Liver (tissue), 9 donors: ENCODE results near the gene LGALS12. TPM values are rescaled to one million over a fixed set of nuclear protein-coding genes. Genes with fewer than 3 reads are reported as not detected.

Experiments
- DNase-seq: peaks from one replicate; pipeline ENCODE4 v3.0.0-alpha.2; 2017; ENCODE audit warnings: low spot score
- H3K27ac ChIP-seq, 2 donors: one replicate each; pipeline ENCODE4 v1.7.0; 2013; ENCODE audit warnings: inconsistent platforms in 2 of 2, low read length in 2 of 2, control low read depth in 1 of 2, low read depth in 1 of 2, mild to moderate bottlenecking in 1 of 2
- H3K27me3 ChIP-seq, 4 donors: one replicate each; pipeline versions ENCODE4 v1.6.1 to v1.7.0; 2013; ENCODE audit warnings: low read length in 3 of 4, inconsistent platforms in 1 of 4, mild to moderate bottlenecking in 1 of 4, moderate library complexity in 1 of 4; ENCODE audit not compliant: control insufficient read depth in 4 of 4, insufficient read depth in 4 of 4
- H3K36me3 ChIP-seq, 4 donors: one replicate each; pipeline versions ENCODE4 v1.6.1 to v1.7.0; 2013; ENCODE audit warnings: low read length in 3 of 4, mild to moderate bottlenecking in 3 of 4, low read depth in 1 of 4, moderate library complexity in 1 of 4; ENCODE audit not compliant: control insufficient read depth in 4 of 4, insufficient read depth in 3 of 4
- H3K4me1 ChIP-seq, 4 donors: one replicate each; pipeline versions ENCODE4 v1.6.1 to v1.7.0; 2013; ENCODE audit warnings: low read length in 3 of 4, mild to moderate bottlenecking in 3 of 4, moderate library complexity in 1 of 4; ENCODE audit not compliant: control insufficient read depth in 4 of 4, insufficient read depth in 4 of 4
- H3K4me3 ChIP-seq, 3 donors: one replicate each; pipeline versions ENCODE4 v1.6.1 to v1.7.0; 2013; ENCODE audit warnings: low read length in 3 of 3, control low read depth in 1 of 3, low read depth in 1 of 3, mild to moderate bottlenecking in 1 of 3
- H3K9ac ChIP-seq, 2 donors: one replicate each; pipeline ENCODE4 v1.7.0; 2013; ENCODE audit warnings: low read length in 2 of 2, mild to moderate bottlenecking in 2 of 2, moderate library complexity in 2 of 2, control low read depth in 1 of 2, low read depth in 1 of 2
- H3K9me3 ChIP-seq, 4 donors: one replicate each; pipeline versions ENCODE4 v1.6.1 to v1.7.0; 2013; ENCODE audit warnings: low read length in 3 of 4; ENCODE audit not compliant: control insufficient read depth in 4 of 4
- ATF3 ChIP-seq: IDR thresholded peaks from 2 replicates; pipeline ENCODE4 v1.6.1; 2016; ENCODE audit warnings: antibody characterized with exemption
- CTCF ChIP-seq: fragments of 150-350 bp; IDR thresholded peaks from 2 replicates; pipeline ENCODE4 v1.5.1; 2017; ENCODE audit warnings: improper control_type of control experiment, low read depth, low read length; ENCODE audit not compliant: missing input control
- EGR1 ChIP-seq, 2 donors: IDR thresholded peaks; 2 replicates each; pipeline ENCODE4 v1.6.1; 2016 to 2018; ENCODE audit warnings: antibody characterized with exemption in 2 of 2, low read depth in 2 of 2
- FOXA1 ChIP-seq: IDR thresholded peaks from 2 replicates; pipeline ENCODE4 v1.6.1; 2016; ENCODE audit warnings: antibody characterized with exemption
- FOXA2 ChIP-seq: IDR thresholded peaks from 2 replicates; pipeline ENCODE4 v1.6.1; 2016; ENCODE audit warnings: antibody characterized with exemption
- GABPA ChIP-seq, 2 donors: IDR thresholded peaks in 1 of 2; conservative IDR thresholded peaks in 1 of 2; 2 replicates each; pipeline ENCODE4 v1.6.1; 2016; ENCODE audit warnings: antibody characterized with exemption in 2 of 2, mild to moderate bottlenecking in 1 of 2, moderate library complexity in 1 of 2
- HNF4A ChIP-seq, 2 donors: conservative IDR thresholded peaks; 2 replicates each; pipeline ENCODE4 v1.6.1; 2016; ENCODE audit warnings: antibody characterized with exemption in 2 of 2, mild to moderate bottlenecking in 2 of 2
- HNF4G ChIP-seq: IDR thresholded peaks from 2 replicates; pipeline ENCODE4 v1.6.1; 2016; ENCODE audit warnings: antibody characterized with exemption
- JUND ChIP-seq, 2 donors: IDR thresholded peaks; 2 replicates each; pipeline ENCODE4 v1.6.1; 2016; ENCODE audit warnings: antibody characterized with exemption in 2 of 2
- MAX ChIP-seq: IDR thresholded peaks from 2 replicates; pipeline ENCODE4 v1.6.1; 2016; ENCODE audit warnings: antibody characterized with exemption
- NR2F2 ChIP-seq: IDR thresholded peaks from 2 replicates; pipeline ENCODE4 v1.6.1; 2016; ENCODE audit warnings: antibody characterized with exemption
- RAD21 ChIP-seq, 2 donors: IDR thresholded peaks; 2 replicates each; pipeline ENCODE4 v1.6.1; 2016; ENCODE audit warnings: antibody characterized with exemption in 2 of 2, mild to moderate bottlenecking in 2 of 2
- REST ChIP-seq: IDR thresholded peaks from 2 replicates; pipeline ENCODE4 v1.6.1; 2016; ENCODE audit warnings: antibody characterized with exemption, mild to moderate bottlenecking
- RXRA ChIP-seq, 2 donors: IDR thresholded peaks; 2 replicates each; pipeline ENCODE4 v1.6.1; 2017 to 2018; ENCODE audit warnings: antibody characterized with exemption in 2 of 2, mild to moderate bottlenecking in 1 of 2
- SP1 ChIP-seq: IDR thresholded peaks from 2 replicates; pipeline ENCODE4 v1.6.1; 2018; ENCODE audit warnings: antibody characterized with exemption, mild to moderate bottlenecking
- TAF1 ChIP-seq: conservative IDR thresholded peaks from 2 replicates; pipeline ENCODE4 v1.6.1; 2016; ENCODE audit warnings: antibody characterized with exemption, mild to moderate bottlenecking
- YY1 ChIP-seq: IDR thresholded peaks from 2 replicates; pipeline ENCODE4 v1.6.1; 2016; ENCODE audit warnings: antibody characterized with exemption, mild to moderate bottlenecking
- ZBTB33 ChIP-seq: IDR thresholded peaks from 2 replicates; pipeline ENCODE4 v1.6.1; 2016; ENCODE audit warnings: antibody characterized with exemption
- WGBS: extraction: QIAGEN DNeasy Blood & Tissue Kit; methylation state at CpG from one replicate; pipeline ENCODE4 v1.1.7; 2013; 5-methylcytosine and 5-hydroxymethylcytosine counted together
- polyA plus RNA-seq, 2 donors: library from polyadenylated mRNA; stranded (reverse) in 1 of 2; unstranded in 1 of 2; fragments of 200-250 nt in 1 of 2; fragments of >200 nt in 1 of 2; fragmentation: Nextera tagmentation in 1 of 2; extraction: Ambion mirVana in 1 of 2; gene quantifications; one replicate each; pipeline versions ENCODE4 v1.2.1 to v1.2.3, GENCODE V29; 2013 to 2015
- total RNA-seq, 2 donors: library from RNA; depleted of rRNA; stranded (reverse); fragments of >200 nt; gene quantifications; one replicate each; pipeline ENCODE4 v1.2.3, GENCODE V29; 2014
- donor health status: healthy.
- donor health status: healthy.
- donor health status: healthy.
- donor health status: healthy.
- donor health status: healthy.

The LGALS12 gene
- total and polyA plus RNA-seq, 4 donors, result 0.03 to 0.98 TPM; not detected in 2

DNA sequence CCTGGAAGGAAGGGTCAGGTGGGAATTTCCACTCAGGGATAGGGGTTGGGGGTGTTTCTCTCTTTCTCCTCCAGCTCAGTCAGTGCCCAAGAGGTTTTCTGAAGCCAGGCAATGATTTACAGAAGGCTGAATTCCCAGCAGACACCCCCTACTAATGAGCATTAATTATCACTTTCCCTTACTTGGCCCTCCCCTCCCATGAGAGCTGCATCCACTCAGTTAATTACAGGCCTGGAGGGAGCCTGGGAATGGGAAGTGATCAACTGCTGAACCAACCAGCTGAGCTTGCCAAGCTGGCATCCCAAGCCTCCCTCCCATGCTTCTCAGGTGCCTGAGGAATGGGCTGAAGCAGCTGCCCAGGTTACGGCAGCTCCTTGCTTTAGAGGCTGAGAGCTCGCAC is 992 bp downstream of the LGALS12 start (continued):
- TF ChIP-seq ZBTB33, result no peak
- no peak for TF ChIP-seq RAD21 (IDR thresholded peaks at IDR 0.05)
- TF ChIP-seq YY1, result no peak
- TF ChIP-seq HNF4A (conservative IDR thresholded peaks at IDR 0.05), result no peak

DNA sequence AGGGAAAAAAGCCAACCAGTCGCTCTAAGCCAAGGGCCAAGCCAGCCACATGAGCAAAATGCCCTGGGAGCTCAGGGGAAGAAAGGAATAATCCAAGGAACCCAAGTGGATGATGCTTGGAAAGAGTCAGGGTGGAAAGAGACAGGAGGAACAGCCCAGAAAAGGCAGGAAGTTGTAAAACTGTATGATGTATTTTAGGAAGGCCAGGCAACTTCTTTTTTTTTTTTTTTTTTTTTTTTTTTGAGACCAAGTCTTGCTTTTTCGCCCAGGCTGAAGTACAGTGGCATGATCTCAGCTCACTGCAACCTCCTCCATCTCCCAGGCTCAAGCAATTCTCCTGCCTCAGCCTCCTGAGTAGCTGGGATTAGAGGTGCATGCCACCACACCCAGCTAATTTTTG is 1.6 kb downstream of the LGALS12 start:
- Histone ChIP-seq H3K9me3 (no peaks in the 10 kb centered on the region), H3K27me3 (no peaks in the 10 kb centered on the region), H3K27ac (no peak overlapping the region), H3K36me3 (no peaks in the 10 kb centered on the region), H3K4me3 (no peak overlapping the region), H3K4me1 (peaks cover 16 to 54% (median 43%) of the 10 kb centered on the region in 4 donors), H3K9ac (no peak overlapping the region)
- 88% methylated on average over 2 of the region's 2 CpGs for WGBS
- DNase-seq, result no peak
- TF ChIP-seq ATF3, result no peak
- no peak for TF ChIP-seq FOXA2
- TF ChIP-seq CTCF, result no peak
- TF ChIP-seq MAX, result no peak
- no peak for TF ChIP-seq RXRA (IDR thresholded peaks at IDR 0.05)
- TF ChIP-seq HNF4G, result no peak
- no peak for TF ChIP-seq JUND (IDR thresholded peaks at IDR 0.05)
- no peak for TF ChIP-seq TAF1
- no peak for TF ChIP-seq RAD21 (IDR thresholded peaks at IDR 0.05)
- no peak for TF ChIP-seq FOXA1
- TF ChIP-seq NR2F2, result no peak
- no peak for TF ChIP-seq YY1

GRCh38 chr11:63508009-63508408 is 2.1 kb downstream of the LGALS12 start:
- Histone ChIP-seq H3K27ac (no peak overlapping the region), H3K9me3 (no peaks in the 10 kb centered on the region), H3K9ac (no peak overlapping the region), H3K4me3 (no peak overlapping the region), H3K27me3 (no peaks in the 10 kb centered on the region), H3K36me3 (no peaks in the 10 kb centered on the region), H3K4me1 (peaks cover 16 to 54% (median 43%) of the 10 kb centered on the region in 4 donors)
- DNase-seq, result peak; percentile 43
- WGBS, result 40% methylated on average over 3 of the region's 3 CpGs
- TF ChIP-seq MAX (no peak), HNF4A (conservative IDR thresholded peaks at IDR 0.05) (peak; percentile 56 to 77), CTCF (peak; percentile 63), FOXA1 (no peak), REST (peak; percentile 86), NR2F2 (no peak), GABPA (IDR thresholded peaks at IDR 0.05 in 1 of 2, conservative IDR thresholded peaks at IDR 0.05 in 1 of 2) (no peak), ATF3 (no peak), SP1 (peak; percentile 19), YY1 (no peak), HNF4G (peak; percentile 37), EGR1 (IDR thresholded peaks at IDR 0.05; ENCODE audit: low read depth in 2 of 2) (no peak), JUND (IDR thresholded peaks at IDR 0.05) (peak in 1 of 2 donors; percentile 31)
